ENCODE data around the gene SH2B3. TPM values are rescaled to one million over a fixed set of nuclear protein-coding genes. Genes with fewer than 3 reads are reported as not detected.
A peak's percentile ranks its signal among the peaks of the same experiment; 100 is the strongest.

The SH2B3 gene
- total RNA-seq, 1 donor from 2014 or later: 18.1 TPM

DNA sequence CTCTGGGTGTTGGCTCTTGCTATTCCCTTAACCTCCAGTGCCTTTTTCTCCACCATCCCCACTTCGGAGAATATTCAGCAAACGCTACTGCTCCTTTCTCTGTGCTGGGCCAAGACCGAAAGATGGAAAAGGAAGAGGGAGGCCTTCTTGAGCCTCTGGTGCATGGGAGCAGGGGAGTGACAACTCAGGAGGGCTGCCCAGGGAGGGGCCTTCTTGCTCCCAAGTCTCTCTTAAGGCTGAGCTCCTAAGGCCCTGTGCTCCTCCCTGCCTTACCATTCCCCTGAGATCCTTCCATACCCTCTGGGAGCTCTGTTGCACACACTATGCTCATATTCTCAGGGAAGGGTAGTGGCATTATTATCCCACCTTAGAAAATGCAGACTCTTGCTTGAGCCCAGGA, 34.9 kb downstream of the SH2B3 start:
- peaks cover 18% of the 10 kb centered on the region for H3K27me3 Mint-ChIP-seq (ENCODE audit: unreplicated experiment)
- peak overlapping the region; percentile 89 for H3K27ac Mint-ChIP-seq (ENCODE audit: unreplicated experiment)
- no peak for DNase-seq
- TF ChIP-seq, protein P1, sequence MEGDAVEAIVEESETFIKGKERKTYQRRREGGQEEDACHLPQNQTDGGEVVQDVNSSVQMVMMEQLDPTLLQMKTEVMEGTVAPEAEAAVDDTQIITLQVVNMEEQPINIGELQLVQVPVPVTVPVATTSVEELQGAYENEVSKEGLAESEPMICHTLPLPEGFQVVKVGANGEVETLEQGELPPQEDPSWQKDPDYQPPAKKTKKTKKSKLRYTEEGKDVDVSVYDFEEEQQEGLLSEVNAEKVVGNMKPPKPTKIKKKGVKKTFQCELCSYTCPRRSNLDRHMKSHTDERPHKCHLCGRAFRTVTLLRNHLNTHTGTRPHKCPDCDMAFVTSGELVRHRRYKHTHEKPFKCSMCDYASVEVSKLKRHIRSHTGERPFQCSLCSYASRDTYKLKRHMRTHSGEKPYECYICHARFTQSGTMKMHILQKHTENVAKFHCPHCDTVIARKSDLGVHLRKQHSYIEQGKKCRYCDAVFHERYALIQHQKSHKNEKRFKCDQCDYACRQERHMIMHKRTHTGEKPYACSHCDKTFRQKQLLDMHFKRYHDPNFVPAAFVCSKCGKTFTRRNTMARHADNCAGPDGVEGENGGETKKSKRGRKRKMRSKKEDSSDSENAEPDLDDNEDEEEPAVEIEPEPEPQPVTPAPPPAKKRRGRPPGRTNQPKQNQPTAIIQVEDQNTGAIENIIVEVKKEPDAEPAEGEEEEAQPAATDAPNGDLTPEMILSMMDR (IDR thresholded peaks at IDR 0.05; ENCODE audit: partially characterized antibody, unreplicated experiment): no peak
- H3K9me3 Mint-ChIP-seq (ENCODE audit: unreplicated experiment): peaks cover 14% of the 10 kb centered on the region
- peaks cover 26% of the 10 kb centered on the region for H3K4me1 Mint-ChIP-seq (ENCODE audit: low read depth, unreplicated experiment)
- no peaks in the 10 kb centered on the region for H3K36me3 Mint-ChIP-seq (ENCODE audit: unreplicated experiment)
- peak overlapping the region; percentile 25 for H3K4me3 Mint-ChIP-seq (ENCODE audit: unreplicated experiment)

DNA sequence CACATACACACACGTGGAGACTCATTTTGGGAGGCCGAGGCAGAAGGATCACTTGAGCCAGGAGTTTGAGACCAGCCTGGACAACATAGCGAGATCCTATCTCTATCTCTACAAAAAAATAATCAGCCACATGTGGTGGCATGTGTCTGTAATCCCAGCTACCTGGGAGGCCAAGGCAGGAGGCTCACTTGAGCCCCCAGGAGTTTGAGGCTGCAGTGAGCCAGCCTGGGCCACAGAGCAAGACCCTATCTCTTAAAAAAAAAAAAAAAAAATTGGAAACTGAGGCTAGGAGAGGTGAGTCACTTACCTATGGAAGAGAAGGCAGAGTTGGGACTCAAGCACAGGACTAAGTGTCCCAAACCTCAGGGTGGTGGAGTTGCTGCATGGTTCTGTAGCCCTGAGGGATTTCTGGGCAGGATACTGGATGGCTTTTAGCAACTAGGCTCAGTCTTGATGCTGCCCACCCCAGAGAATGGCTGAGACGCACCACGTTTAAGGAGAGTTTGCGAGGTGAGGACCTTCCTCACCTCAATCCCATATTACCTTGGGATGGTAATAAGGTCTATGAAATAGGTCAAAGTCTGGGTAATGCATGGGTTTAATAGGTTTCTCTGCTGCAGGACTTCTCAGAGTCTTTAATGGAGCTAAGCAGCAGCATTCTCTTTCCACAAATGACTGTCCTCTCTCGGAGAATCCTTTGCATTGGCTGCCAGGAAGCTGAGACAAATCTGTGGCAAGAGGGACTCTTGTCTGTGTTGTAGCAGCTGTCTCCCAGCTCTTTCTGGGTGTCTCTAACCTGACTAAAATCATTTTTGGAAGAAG, 35.6 kb downstream of the SH2B3 start:
- H3K9me3 Mint-ChIP-seq (ENCODE audit: unreplicated experiment): peaks cover 16% of the 10 kb centered on the region
- no peak overlapping the region for H3K27ac Mint-ChIP-seq (ENCODE audit: unreplicated experiment)
- DNase-seq: no peak
- no peak overlapping the region for H3K4me3 Mint-ChIP-seq (ENCODE audit: unreplicated experiment)
- no peaks in the 10 kb centered on the region for H3K36me3 Mint-ChIP-seq (ENCODE audit: unreplicated experiment)
- H3K27me3 Mint-ChIP-seq (ENCODE audit: unreplicated experiment): peaks cover 20% of the 10 kb centered on the region
- TF ChIP-seq, protein P1 (IDR thresholded peaks at IDR 0.05; ENCODE audit: partially characterized antibody, unreplicated experiment): no peak
- H3K4me1 Mint-ChIP-seq (ENCODE audit: low read depth, unreplicated experiment): peaks cover 29% of the 10 kb centered on the region

DNA sequence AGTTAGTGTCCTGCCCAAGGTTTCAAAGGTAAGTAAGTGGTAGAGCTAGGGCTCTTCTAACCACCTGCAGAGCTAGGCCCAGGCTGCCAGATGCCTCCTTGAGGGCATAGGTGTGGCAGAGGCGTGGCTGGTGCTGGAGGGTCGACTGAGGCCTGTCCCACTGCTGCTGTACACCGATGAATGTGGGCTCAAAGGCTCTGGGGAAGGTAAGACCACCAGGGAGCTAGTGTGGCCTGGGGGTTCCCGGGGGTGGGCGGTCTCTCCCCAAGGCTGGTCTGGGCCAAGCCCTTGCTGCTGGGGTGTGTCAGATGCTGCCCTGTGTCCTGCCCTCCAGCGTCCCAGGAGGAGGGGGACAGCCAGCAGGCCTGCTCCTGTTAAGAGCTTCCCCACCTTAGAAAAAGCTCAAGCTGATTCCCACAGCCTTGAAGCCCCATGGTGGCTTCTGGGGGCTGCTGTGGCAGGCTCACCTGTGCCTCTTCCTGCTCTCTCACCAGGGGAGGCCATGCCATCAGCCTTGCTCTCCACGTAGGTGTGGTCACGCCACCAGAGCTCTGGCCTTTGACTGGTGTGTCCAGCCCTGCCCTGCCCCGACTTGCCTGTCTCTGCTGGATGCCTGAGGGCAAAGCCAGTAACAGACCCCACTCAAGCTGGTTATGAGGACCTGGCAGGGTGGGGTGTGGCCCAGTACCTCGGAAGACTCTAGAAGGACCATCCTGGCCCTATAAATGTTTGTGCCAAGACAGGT, 36.8 kb downstream of the SH2B3 start:
- H3K27me3 Mint-ChIP-seq (ENCODE audit: unreplicated experiment): peaks cover 24% of the 10 kb centered on the region
- H3K27ac Mint-ChIP-seq (ENCODE audit: unreplicated experiment): no peak overlapping the region
- peaks cover 10% of the 10 kb centered on the region for H3K9me3 Mint-ChIP-seq (ENCODE audit: unreplicated experiment)
- TF ChIP-seq, protein P1 (IDR thresholded peaks at IDR 0.05; ENCODE audit: partially characterized antibody, unreplicated experiment): no peak
- H3K36me3 Mint-ChIP-seq (ENCODE audit: unreplicated experiment): no peaks in the 10 kb centered on the region
- H3K4me1 Mint-ChIP-seq (ENCODE audit: low read depth, unreplicated experiment): peaks cover 30% of the 10 kb centered on the region
- H3K4me3 Mint-ChIP-seq (ENCODE audit: unreplicated experiment): no peak overlapping the region
- DNase-seq: no peak

- Mint-ChIP-seq H3K9me3 (ENCODE audit: unreplicated experiment) (peaks cover 10% of the 10 kb centered on the region), H3K4me1 (ENCODE audit: low read depth, unreplicated experiment) (peaks cover 30% of the 10 kb centered on the region), H3K4me3 (ENCODE audit: unreplicated experiment) (no peak overlapping the region), H3K27me3 (ENCODE audit: unreplicated experiment) (peaks cover 26% of the 10 kb centered on the region), H3K36me3 (ENCODE audit: unreplicated experiment) (no peaks in the 10 kb centered on the region), H3K27ac (ENCODE audit: unreplicated experiment) (peak overlapping the region; percentile 29)
- TF ChIP-seq, protein P1 (IDR thresholded peaks at IDR 0.05; ENCODE audit: partially characterized antibody, unreplicated experiment): no peak
- DNase-seq: no peak
Measured at GRCh38 chr12:111443086-111443485, 37.4 kb downstream of the SH2B3 start.

GRCh38 chr12:111443586-111443985, 37.9 kb downstream of the SH2B3 start:
- TF ChIP-seq, protein P1 (IDR thresholded peaks at IDR 0.05; ENCODE audit: partially characterized antibody, unreplicated experiment): no peak
- Mint-ChIP-seq H3K4me1 (ENCODE audit: low read depth, unreplicated experiment) (peaks cover 27% of the 10 kb centered on the region), H3K9me3 (ENCODE audit: unreplicated experiment) (peaks cover 9% of the 10 kb centered on the region), H3K4me3 (ENCODE audit: unreplicated experiment) (no peak overlapping the region), H3K27ac (ENCODE audit: unreplicated experiment) (peak overlapping the region; percentile 29), H3K36me3 (ENCODE audit: unreplicated experiment) (no peaks in the 10 kb centered on the region), H3K27me3 (ENCODE audit: unreplicated experiment) (peaks cover 27% of the 10 kb centered on the region)
- DNase-seq: no peak
